Measurements from ENCODE around the gene SMIM36.

Gene SMIM36

GRCh38 chr17:55543709-55544108 lies 32.5 kb upstream of the SMIM36 start:
- TF ChIP-seq CTCF (IDR thresholded peaks at IDR 0.05; ENCODE audit: insufficient read depth, low read depth, low read length, missing control alignments), result no peak
- no peak for DNase-seq (ENCODE audit: low read depth)
- H3K4me3 ChIP-seq (ENCODE audit: low read depth, low read length), result no peak overlapping the region

GRCh38 chr17:55540414-55541091 lies 29.3 kb upstream of the SMIM36 start:
- H3K4me3 ChIP-seq (ENCODE audit: low read depth, low read length), result no peak overlapping the region
- TF ChIP-seq CTCF (IDR thresholded peaks at IDR 0.05; ENCODE audit: insufficient read depth, low read depth, low read length, missing control alignments), result no peak
- DNase-seq (ENCODE audit: low read depth), result no peak

GRCh38 chr17:55536205-55536604 lies 25.0 kb upstream of the SMIM36 start:
- no peak for TF ChIP-seq CTCF (IDR thresholded peaks at IDR 0.05; ENCODE audit: insufficient read depth, low read depth, low read length, missing control alignments)
- H3K4me3 ChIP-seq (ENCODE audit: low read depth, low read length), result no peak overlapping the region
- DNase-seq (ENCODE audit: low read depth), result no peak

GRCh38 chr17:55533608-55534007 lies 22.4 kb upstream of the SMIM36 start:
- TF ChIP-seq CTCF (IDR thresholded peaks at IDR 0.05; ENCODE audit: insufficient read depth, low read depth, low read length, missing control alignments), result no peak
- DNase-seq (ENCODE audit: low read depth), result no peak

GRCh38 chr17:55532670-55533069 lies 21.4 kb upstream of the SMIM36 start:
- no peak for DNase-seq (ENCODE audit: low read depth)
- TF ChIP-seq CTCF (IDR thresholded peaks at IDR 0.05; ENCODE audit: insufficient read depth, low read depth, low read length, missing control alignments), result no peak
- H3K4me3 ChIP-seq (ENCODE audit: low read depth, low read length), result no peak overlapping the region

More at GRCh38 chr17:55533608-55534007, 22.4 kb upstream of the SMIM36 start:
- H3K4me3 ChIP-seq (ENCODE audit: low read depth, low read length), result no peak overlapping the region

GRCh38 chr17:55531053-55531728 lies 19.9 kb upstream of the SMIM36 start:
- DNase-seq (ENCODE audit: low read depth), result no peak
- H3K4me3 ChIP-seq (ENCODE audit: low read depth, low read length), result no peak overlapping the region
- no peak for TF ChIP-seq CTCF (IDR thresholded peaks at IDR 0.05; ENCODE audit: insufficient read depth, low read depth, low read length, missing control alignments)

All from GM12865 (cell line).